ENCODE data around the gene MYOM1. TPM values are rescaled to one million over a fixed set of nuclear protein-coding genes. Genes with fewer than 3 reads are reported as not detected.
"Not testable (repeated sequence)": the region's sequence is repeated elsewhere in the genome, so short reads cannot be mapped to it uniquely, and the experiment has no call there.

The MYOM1 gene
- total RNA-seq, 1 donor from 2014 or later, result 4.9 TPM

DNA sequence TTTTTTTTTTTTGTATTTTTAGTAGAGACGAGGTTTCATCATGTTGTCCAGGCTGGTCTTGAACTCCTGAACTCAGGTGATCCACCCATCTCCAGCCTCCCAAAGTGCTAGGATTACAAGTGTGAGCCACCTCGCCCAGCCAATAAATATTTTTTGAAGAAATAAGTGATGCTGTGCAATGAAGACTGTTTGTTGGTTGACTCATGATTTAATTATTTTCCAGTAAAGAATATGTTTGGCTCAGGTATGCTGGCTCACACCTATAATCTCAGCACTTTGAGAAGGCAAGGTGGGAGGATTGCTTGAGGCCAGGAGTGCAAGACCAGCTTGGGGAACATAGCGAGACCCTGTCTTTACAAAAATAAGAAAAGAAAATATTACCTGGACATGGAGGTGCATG lies 165.0 kb downstream of the MYOM1 start:
- no peak overlapping the region for H3K27ac Mint-ChIP-seq
- intact Hi-C loops (cut with micrococcal nuclease), result no loop called here
- ChIA-PET POLR2A (no interaction called here), CTCF (no interaction called here)
- peaks cover 10% of the 10 kb centered on the region for H3K27me3 Mint-ChIP-seq
- no peaks in the 10 kb centered on the region for H3K36me3 Mint-ChIP-seq (ENCODE audit: low read depth)
- no peak for DNase-seq
- ATAC-seq (ENCODE audit: low read depth), result no peak
- peaks cover 5% of the 10 kb centered on the region for H3K9me3 Mint-ChIP-seq
- TF ChIP-seq, protein P1, sequence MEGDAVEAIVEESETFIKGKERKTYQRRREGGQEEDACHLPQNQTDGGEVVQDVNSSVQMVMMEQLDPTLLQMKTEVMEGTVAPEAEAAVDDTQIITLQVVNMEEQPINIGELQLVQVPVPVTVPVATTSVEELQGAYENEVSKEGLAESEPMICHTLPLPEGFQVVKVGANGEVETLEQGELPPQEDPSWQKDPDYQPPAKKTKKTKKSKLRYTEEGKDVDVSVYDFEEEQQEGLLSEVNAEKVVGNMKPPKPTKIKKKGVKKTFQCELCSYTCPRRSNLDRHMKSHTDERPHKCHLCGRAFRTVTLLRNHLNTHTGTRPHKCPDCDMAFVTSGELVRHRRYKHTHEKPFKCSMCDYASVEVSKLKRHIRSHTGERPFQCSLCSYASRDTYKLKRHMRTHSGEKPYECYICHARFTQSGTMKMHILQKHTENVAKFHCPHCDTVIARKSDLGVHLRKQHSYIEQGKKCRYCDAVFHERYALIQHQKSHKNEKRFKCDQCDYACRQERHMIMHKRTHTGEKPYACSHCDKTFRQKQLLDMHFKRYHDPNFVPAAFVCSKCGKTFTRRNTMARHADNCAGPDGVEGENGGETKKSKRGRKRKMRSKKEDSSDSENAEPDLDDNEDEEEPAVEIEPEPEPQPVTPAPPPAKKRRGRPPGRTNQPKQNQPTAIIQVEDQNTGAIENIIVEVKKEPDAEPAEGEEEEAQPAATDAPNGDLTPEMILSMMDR (IDR thresholded peaks at IDR 0.05), result no peak
- H3K4me1 Mint-ChIP-seq, result peaks cover 12% of the 10 kb centered on the region
- no peak overlapping the region for H3K4me3 Mint-ChIP-seq

DNA sequence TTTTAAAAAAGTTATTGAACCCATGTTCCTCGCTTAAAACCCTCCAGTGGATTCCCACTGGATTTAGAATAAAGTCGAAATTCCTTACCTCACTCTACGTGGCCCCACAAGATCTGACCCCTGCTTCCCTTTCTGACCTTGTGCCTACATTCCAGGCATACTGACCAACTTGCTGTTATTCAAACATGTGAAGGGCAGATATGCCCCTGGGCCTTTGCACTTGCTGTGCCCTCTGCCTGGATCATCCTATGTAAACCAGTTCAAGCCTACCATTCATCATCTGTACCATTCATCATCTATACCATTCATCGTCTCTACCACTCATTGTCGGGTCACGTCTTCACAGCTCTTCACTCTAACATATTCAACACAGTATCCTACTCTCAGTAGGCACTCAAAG lies 165.6 kb downstream of the MYOM1 start:
- no peak for ATAC-seq (ENCODE audit: low read depth)
- peaks cover 10% of the 10 kb centered on the region for H3K27me3 Mint-ChIP-seq
- no peak overlapping the region for H3K4me3 Mint-ChIP-seq
- H3K4me1 Mint-ChIP-seq, result peaks cover 9% of the 10 kb centered on the region
- H3K36me3 Mint-ChIP-seq (ENCODE audit: low read depth), result no peaks in the 10 kb centered on the region
- ChIA-PET POLR2A (no interaction called here), CTCF (no interaction called here)
- H3K9me3 Mint-ChIP-seq, result peaks cover 5% of the 10 kb centered on the region
- no peak for DNase-seq
- H3K27ac Mint-ChIP-seq, result no peak overlapping the region
- intact Hi-C loops (cut with micrococcal nuclease), result no loop called here
- TF ChIP-seq, protein P1 (IDR thresholded peaks at IDR 0.05), result no peak

DNA sequence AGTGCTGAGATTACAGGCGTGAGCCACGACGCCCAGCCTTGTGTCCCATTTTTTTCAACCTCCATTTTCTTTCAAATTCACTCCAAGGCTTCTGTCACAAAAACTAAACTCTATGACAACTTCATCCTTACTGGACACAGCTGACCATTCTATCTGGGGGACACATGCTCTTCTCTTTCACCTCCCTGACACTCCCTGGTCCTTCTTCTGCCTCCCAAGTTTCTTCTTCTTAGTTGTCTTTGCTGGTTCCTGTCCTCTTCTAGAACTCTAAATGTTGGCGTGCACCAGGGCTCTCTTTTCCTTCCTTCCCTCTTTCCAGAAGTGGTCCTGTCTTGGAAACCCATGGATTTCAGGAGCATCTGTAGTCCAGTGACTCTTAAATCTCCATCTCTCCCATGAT lies 166.7 kb downstream of the MYOM1 start:
- no peak overlapping the region for H3K27ac Mint-ChIP-seq

DNA sequence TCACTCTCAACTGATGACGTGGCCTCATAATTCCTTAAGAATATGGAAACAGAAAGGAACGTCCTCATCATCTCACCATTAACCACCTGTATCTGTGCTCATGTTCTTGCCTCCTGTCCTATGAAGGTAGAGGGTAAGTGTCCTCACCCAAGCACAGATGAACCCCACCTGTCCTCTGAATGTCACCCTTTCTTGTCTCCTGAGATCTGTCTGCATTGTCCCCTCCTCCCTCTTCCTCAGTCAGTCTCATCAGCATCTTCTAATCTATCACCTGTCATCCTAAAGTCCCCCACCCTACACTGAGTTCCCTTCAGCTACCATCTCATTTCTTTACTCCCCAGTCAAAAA lies 167.4 kb downstream of the MYOM1 start:
- no peak for ATAC-seq (ENCODE audit: low read depth)
- no peak overlapping the region for H3K27ac Mint-ChIP-seq

More for the DNA sequence above, 166.7 kb downstream of the MYOM1 start:
- Mint-ChIP-seq H3K4me1 (no peaks in the 10 kb centered on the region), H3K4me3 (no peak overlapping the region), H3K9me3 (peaks cover 5% of the 10 kb centered on the region), H3K27me3 (peaks cover 10% of the 10 kb centered on the region), H3K36me3 (ENCODE audit: low read depth) (no peaks in the 10 kb centered on the region)
- CTCF ChIA-PET, result no interaction called here
- no peak for ATAC-seq (ENCODE audit: low read depth)
- intact Hi-C loops (cut with micrococcal nuclease), result no loop called here
- TF ChIP-seq, protein P1 (IDR thresholded peaks at IDR 0.05), result no peak
- DNase-seq, result no peak
- POLR2A ChIA-PET, result interaction anchor here (0.8 kb wide), 1 partner anchor 9 kb away, joined by 3 read pairs; no protein-coding TSS in a partner anchor

DNA sequence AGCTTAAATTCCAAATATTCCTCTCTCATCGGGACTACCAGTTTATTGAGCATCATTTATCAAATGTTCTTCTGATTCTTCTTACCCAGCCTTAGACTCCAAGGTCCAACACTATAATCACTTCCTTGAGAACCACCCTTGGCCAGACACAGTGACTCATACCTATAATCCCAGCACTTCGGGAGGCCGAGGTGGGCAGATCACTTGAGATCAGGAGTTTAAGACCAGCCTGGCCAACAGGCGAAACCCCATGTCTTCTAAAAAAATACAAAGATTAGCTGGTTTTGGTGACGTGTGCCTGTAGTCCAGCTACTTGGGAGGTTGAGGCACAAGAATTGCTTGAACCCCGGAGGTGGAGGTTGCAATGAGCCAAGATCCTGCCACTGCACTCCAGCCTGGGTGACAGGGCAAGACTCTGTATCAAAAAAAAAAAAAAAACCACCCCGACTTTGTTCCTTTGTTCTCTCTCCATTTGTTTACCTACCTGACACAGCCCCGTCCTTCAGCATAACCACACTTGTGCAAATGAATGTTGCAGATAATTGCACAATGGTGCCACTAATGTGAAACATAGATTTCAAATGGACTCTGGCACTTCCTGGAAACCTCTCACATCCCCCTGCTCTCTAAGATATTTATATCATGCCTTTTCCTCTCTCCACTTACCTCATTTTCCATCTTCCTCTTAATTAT lies 167.9 kb downstream of the MYOM1 start:
- POLR2A ChIA-PET, result no interaction called here
- no peak for ATAC-seq (ENCODE audit: low read depth)
- no peaks in the 10 kb centered on the region for H3K36me3 Mint-ChIP-seq (ENCODE audit: low read depth)
- TF ChIP-seq, protein P1 (IDR thresholded peaks at IDR 0.05), result no peak
- no peak overlapping the region for H3K27ac Mint-ChIP-seq
- peaks cover 10% of the 10 kb centered on the region for H3K27me3 Mint-ChIP-seq
- peaks cover 5% of the 10 kb centered on the region for H3K9me3 Mint-ChIP-seq
- DNase-seq, result no peak
- no peak overlapping the region for H3K4me3 Mint-ChIP-seq
- CTCF ChIA-PET, result interaction anchor here (1.0 kb wide), 1 partner anchor 11 kb away, joined by 3 read pairs; no protein-coding TSS in a partner anchor
- intact Hi-C loops (cut with micrococcal nuclease), result no loop called here
- H3K4me1 Mint-ChIP-seq, result no peaks in the 10 kb centered on the region

More for the DNA sequence above, 167.4 kb downstream of the MYOM1 start:
- Mint-ChIP-seq H3K9me3 (peaks cover 5% of the 10 kb centered on the region), H3K36me3 (ENCODE audit: low read depth) (no peaks in the 10 kb centered on the region), H3K4me3 (no peak overlapping the region), H3K4me1 (no peaks in the 10 kb centered on the region), H3K27me3 (peaks cover 10% of the 10 kb centered on the region)
- TF ChIP-seq, protein P1 (IDR thresholded peaks at IDR 0.05), result no peak
- CTCF ChIA-PET, result no interaction called here
- POLR2A ChIA-PET, result no interaction called here
- no peak for DNase-seq
- intact Hi-C loops (cut with micrococcal nuclease), result no loop called here

DNA sequence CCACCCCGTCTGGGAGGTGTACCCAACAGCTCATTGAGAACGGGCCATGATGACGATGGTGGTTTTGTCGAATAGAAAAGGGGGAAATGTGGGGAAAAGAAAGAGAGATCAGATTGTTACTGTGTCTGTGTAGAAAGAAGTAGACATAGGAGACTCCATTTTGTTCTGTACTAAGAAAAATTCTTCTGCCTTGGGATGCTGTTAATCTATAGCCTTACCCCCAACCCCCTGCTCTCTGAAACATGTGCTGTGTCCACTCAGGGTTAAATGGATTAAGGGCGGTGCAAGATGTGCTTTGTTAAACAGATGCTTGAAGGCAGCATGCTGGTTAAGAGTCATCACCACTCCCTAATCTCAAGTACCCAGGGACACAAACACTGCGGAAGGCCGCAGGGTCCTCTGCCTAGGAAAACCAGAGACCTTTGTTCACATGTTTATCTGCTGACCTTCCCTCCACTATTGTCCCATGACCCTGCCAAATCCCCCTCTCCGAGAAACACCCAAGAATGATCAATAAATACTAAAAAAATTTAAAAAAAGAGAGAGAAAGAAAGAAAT lies 169.8 kb downstream of the MYOM1 start:
- H3K27ac Mint-ChIP-seq; H3K36me3 Mint-ChIP-seq (ENCODE audit: low read depth); CTCF ChIA-PET: not testable (repeated sequence)

More for the DNA sequence above, 169.8 kb downstream of the MYOM1 start:
- H3K4me3 Mint-ChIP-seq; H3K27me3 Mint-ChIP-seq; H3K4me1 Mint-ChIP-seq; ATAC-seq (ENCODE audit: low read depth); intact Hi-C loops (cut with micrococcal nuclease); POLR2A ChIA-PET; DNase-seq; H3K9me3 Mint-ChIP-seq: not testable (repeated sequence)
